Measurements from ENCODE around the gene FARSA.

- TF ChIP-seq CTCF (IDR thresholded peaks at IDR 0.05) (peak; percentile 92), EZH2 (IDR thresholded peaks at IDR 0.05; ENCODE audit: borderline replicate concordance, insufficient read depth, low read depth, low read length, poor library complexity, severe bottlenecking) (no peak)
Measured at GRCh38 chr19:12965017-12965811, 31.7 kb upstream of the FARSA start.

Measured in B cell (primary cell).